ENCODE measurements around the gene PROCR. TPM values are rescaled to one million over a fixed set of nuclear protein-coding genes. Genes with fewer than 3 reads are reported as not detected.

Gene PROCR
- total and polyA plus RNA-seq, 4 donors = 14.4 to 31.0 (median 24.4) TPM

DNA sequence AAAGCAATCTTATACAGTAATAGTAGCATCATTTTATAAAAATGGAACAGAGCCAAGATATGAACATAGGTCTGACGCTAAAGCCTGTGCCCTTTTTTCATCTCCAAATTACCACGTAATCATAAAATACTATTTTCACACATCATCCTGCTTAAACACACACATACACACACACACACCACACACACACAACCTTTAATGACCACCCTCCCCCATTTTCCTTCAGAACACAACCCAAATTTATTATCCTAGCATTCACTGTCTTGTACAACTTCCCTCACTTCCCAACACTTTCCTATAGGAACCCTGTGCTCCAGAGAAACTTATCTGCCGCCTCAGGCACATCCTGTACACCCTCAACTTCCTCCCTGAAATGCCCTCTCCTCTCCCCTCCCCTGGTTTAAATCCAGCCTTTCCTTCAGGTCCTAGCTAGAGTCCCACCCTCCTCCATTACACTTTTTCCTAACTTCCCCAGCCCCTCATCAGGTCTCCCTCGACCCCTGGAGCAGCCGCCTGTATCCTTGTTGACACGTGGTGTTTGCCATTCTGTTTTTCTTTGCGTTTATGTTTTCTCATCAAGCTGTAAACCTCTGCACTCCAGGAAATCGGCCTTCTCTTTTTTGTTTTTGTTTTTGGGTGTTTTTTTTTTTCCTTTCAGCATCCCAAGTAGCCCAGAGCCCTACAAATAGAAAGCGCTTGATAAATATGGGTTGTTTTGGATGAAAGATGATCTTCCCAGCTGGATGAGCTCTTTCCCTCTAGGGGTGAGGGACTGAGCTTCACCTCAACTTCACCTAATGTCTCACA, 53.6 kb downstream of the PROCR start:
- DNase-seq = peak in 2 of 3 donors; percentile 11 to 37
- TF ChIP-seq, protein P1, sequence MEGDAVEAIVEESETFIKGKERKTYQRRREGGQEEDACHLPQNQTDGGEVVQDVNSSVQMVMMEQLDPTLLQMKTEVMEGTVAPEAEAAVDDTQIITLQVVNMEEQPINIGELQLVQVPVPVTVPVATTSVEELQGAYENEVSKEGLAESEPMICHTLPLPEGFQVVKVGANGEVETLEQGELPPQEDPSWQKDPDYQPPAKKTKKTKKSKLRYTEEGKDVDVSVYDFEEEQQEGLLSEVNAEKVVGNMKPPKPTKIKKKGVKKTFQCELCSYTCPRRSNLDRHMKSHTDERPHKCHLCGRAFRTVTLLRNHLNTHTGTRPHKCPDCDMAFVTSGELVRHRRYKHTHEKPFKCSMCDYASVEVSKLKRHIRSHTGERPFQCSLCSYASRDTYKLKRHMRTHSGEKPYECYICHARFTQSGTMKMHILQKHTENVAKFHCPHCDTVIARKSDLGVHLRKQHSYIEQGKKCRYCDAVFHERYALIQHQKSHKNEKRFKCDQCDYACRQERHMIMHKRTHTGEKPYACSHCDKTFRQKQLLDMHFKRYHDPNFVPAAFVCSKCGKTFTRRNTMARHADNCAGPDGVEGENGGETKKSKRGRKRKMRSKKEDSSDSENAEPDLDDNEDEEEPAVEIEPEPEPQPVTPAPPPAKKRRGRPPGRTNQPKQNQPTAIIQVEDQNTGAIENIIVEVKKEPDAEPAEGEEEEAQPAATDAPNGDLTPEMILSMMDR (IDR thresholded peaks at IDR 0.05; ENCODE audit: control extremely low read depth, extremely low read depth) = no peak
- Histone ChIP-seq H3K9me3 (ENCODE audit: control insufficient read depth in 4 of 4, insufficient read depth in 3 of 4, low read length in 3 of 4) (no peaks in the 10 kb centered on the region), H3K36me3 (ENCODE audit: control insufficient read depth in 4 of 4, insufficient read depth in 4 of 4, low read length in 4 of 4) (no peaks in the 10 kb centered on the region), H3K9ac (ENCODE audit: insufficient read depth in 1 of 2, low read length in 2 of 2) (no peak overlapping the region), H3K4me3 (no peak overlapping the region), H3K27ac (ENCODE audit: low read depth in 1 of 2, low read length in 1 of 2) (no peak overlapping the region), H3K27me3 (ENCODE audit: control insufficient read depth in 3 of 3, insufficient read depth in 3 of 3, low read length in 2 of 3) (peaks cover 0 to 18% (median 3%) of the 10 kb centered on the region in 3 donors), H3K4me1 (ENCODE audit: control insufficient read depth in 5 of 5, insufficient read depth in 5 of 5, low read length in 5 of 5) (peaks cover 0 to 9% (median 0%) of the 10 kb centered on the region in 5 donors)
- no peak for ATAC-seq (ENCODE audit: insufficient read depth, low FRiP score)
- 15 to 35% methylated on average over 9 of the region's 9 CpGs for WGBS, 2 donors

DNA sequence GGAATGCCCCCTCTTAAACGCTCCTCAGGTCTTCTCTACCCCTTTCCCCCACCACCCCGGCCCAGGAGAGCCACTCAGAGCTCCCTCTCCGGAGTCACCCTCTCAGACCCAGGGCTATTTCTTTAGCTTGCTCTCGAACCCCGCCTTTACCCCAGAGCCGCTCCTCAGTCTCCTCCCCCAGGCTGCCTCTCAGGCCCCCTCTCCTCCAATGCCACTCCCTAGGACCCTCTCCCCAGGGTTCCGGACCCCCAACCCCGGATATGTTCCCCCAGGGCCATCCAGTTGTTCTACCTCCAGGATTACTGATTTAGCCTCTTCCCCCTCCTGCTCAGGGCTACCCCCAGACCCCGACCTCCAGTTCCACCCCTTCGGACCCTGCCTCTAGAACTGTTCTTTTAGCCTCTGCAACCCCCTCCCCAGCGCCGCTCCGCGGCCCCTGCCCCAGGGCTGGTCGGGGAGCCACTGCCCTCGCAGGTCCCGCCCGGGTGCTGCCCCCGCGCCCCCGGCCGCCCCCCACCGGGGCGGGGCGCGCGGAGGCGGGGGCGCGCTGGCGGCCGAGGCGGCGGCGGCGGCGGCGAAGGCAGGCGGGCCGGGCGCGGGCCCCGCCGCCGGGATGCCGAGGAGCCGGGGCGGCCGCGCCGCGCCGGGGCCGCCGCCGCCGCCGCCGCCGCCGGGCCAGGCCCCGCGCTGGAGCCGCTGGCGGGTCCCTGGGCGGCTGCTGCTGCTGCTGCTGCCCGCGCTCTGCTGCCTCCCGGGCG, 54.4 kb downstream of the PROCR start, which contains the start of gene MMP24:
Gene MMP24, plus strand, starts transcription at position 565 of the 758 bp plus-strand sequence. Its CDS starts 49 bp downstream, at position 614.
- DNase-seq (no peak), ATAC-seq (ENCODE audit: insufficient read depth, low FRiP score) (no peak)
- Histone ChIP-seq H3K9me3 (ENCODE audit: control insufficient read depth in 4 of 4, insufficient read depth in 3 of 4, low read length in 3 of 4) (no peaks in the 10 kb centered on the region), H3K9ac (ENCODE audit: insufficient read depth in 1 of 2, low read length in 2 of 2) (no peak within 1 kb of the TSS), H3K36me3 (ENCODE audit: control insufficient read depth in 4 of 4, insufficient read depth in 4 of 4, low read length in 4 of 4) (no peaks in the 10 kb centered on the region), H3K27ac (ENCODE audit: low read depth in 1 of 2, low read length in 1 of 2) (no peak within 1 kb of the TSS), H3K27me3 (ENCODE audit: control insufficient read depth in 3 of 3, insufficient read depth in 3 of 3, low read length in 2 of 3) (peaks cover 0 to 18% (median 3%) of the 10 kb centered on the region in 3 donors), H3K4me1 (ENCODE audit: control insufficient read depth in 5 of 5, insufficient read depth in 5 of 5, low read length in 5 of 5) (peaks cover 0 to 9% (median 0%) of the 10 kb centered on the region in 5 donors), H3K4me3 (peak within 1 kb of the TSS; percentile 38)
- WGBS, 2 donors = 2 to 5% methylated on average over 21 to 70 of the region's 70 CpGs
- TF ChIP-seq, protein P1 (IDR thresholded peaks at IDR 0.05; ENCODE audit: control extremely low read depth, extremely low read depth) = no peak

Small RNA genes within 50 kb of the gene (small RNA-seq; reads per million reads assigned to genes)
- gene MT1P3 (ENCODE audit: low replicate concordance) (not detected), gene RNA5SP483 (ENCODE audit: low replicate concordance) (not detected)

Other genes starting within 250 kb of the PROCR start
- 10 to 100 TPM; 32.6 to 52.7 TPM for gene GSS, start 216.3 kb upstream of the PROCR start, total RNA-seq
- 10 to 100 TPM; 43.7 to 52.2 TPM for gene GSS, start 216.3 kb upstream of the PROCR start, polyA plus RNA-seq
- gene MYH7B, start 216.2 kb upstream of the PROCR start, total RNA-seq = under 1 TPM; 0.55 to 0.63 TPM
- under 1 TPM; 0.21 to 0.89 TPM for gene MYH7B, start 216.2 kb upstream of the PROCR start, polyA plus RNA-seq
- 10 to 100 TPM; 44.0 to 62.5 TPM for gene TRPC4AP, start 79.3 kb upstream of the PROCR start, total RNA-seq
- gene TRPC4AP, start 79.3 kb upstream of the PROCR start, polyA plus RNA-seq = 10 to 100 TPM; 37.6 to 56.3 TPM
- 10 to 100 TPM; 25.8 to 51.6 TPM for gene EDEM2, start 24.7 kb upstream of the PROCR start, total RNA-seq
- 10 to 100 TPM; 19.4 to 42.6 TPM for gene EDEM2, start 24.7 kb upstream of the PROCR start, polyA plus RNA-seq
- gene MMP24, start 54.6 kb downstream of the PROCR start, total RNA-seq = 10 to 100 TPM in 1 of 2 donors, 1 to 10 TPM in 1; 2.3 to 10.1 TPM
- gene MMP24, start 54.6 kb downstream of the PROCR start, polyA plus RNA-seq = 1 to 10 TPM; 4.1 to 9.3 TPM
- gene MMP24OS, start 106.0 kb downstream of the PROCR start, total RNA-seq = 100 to 1,000 TPM in 1 of 2 donors, 10 to 100 TPM in 1; 32.1 to 117 TPM
- gene MMP24OS, start 106.0 kb downstream of the PROCR start, polyA plus RNA-seq = 100 to 1,000 TPM in 1 of 2 donors, 10 to 100 TPM in 1; 27.8 to 106 TPM
- gene EIF6, start 112.7 kb downstream of the PROCR start, total RNA-seq = 100 to 1,000 TPM in 1 of 2 donors, 10 to 100 TPM in 1; 47.8 to 119 TPM
- gene EIF6, start 112.7 kb downstream of the PROCR start, polyA plus RNA-seq = 100 to 1,000 TPM; 118 to 191 TPM
- not detected for gene FAM83C, start 120.4 kb downstream of the PROCR start, total RNA-seq
- not detected for gene FAM83C, start 120.4 kb downstream of the PROCR start, polyA plus RNA-seq
- gene UQCC1, start 239.9 kb downstream of the PROCR start, total RNA-seq = 10 to 100 TPM; 39.8 to 46.8 TPM
- 10 to 100 TPM; 20.8 to 26.3 TPM for gene UQCC1, start 239.9 kb downstream of the PROCR start, polyA plus RNA-seq

Measured in lung (tissue), 13 donors.